GM18870 (cell line): ENCODE data around the gene FNBP1L.

Source experiments
- ATAC-seq: cut with Tn5 transposase; IDR thresholded peaks from one replicate; pipeline ENCODE4 v1.9.1; 2021; ENCODE audit warnings: moderate library complexity; ENCODE audit not compliant: unreplicated experiment

Gene FNBP1L

GRCh38 chr1:93483606-93484005 lies 35.7 kb downstream of the FNBP1L start:
- no peak for ATAC-seq

- ATAC-seq, result no peak
These were observed 40.3 kb downstream of the FNBP1L start for GRCh38 chr1:93488207-93488606.

- no peak for ATAC-seq
These were observed 41.8 kb downstream of the FNBP1L start for GRCh38 chr1:93489756-93490155.

GRCh38 chr1:93490357-93490756 lies 42.4 kb downstream of the FNBP1L start:
- ATAC-seq, result no peak

GRCh38 chr1:93495911-93496310 lies 48.0 kb downstream of the FNBP1L start:
- no peak for ATAC-seq

- no peak for ATAC-seq
These were observed 48.6 kb downstream of the FNBP1L start for GRCh38 chr1:93496520-93496919.

GRCh38 chr1:93499075-93499474 lies 51.2 kb downstream of the FNBP1L start:
- ATAC-seq, result no peak

- no peak for ATAC-seq
These were observed 51.6 kb downstream of the FNBP1L start for GRCh38 chr1:93499533-93499932.

- ATAC-seq, result no peak
These were observed 52.4 kb downstream of the FNBP1L start for GRCh38 chr1:93500275-93500674.

GRCh38 chr1:93501399-93501798 lies 53.5 kb downstream of the FNBP1L start:
- ATAC-seq, result no peak

- ATAC-seq, result no peak
These were observed 54.0 kb downstream of the FNBP1L start for GRCh38 chr1:93501829-93502369.

GRCh38 chr1:93502571-93502970 lies 54.7 kb downstream of the FNBP1L start:
- no peak for ATAC-seq

GRCh38 chr1:93503163-93503562 lies 55.2 kb downstream of the FNBP1L start:
- ATAC-seq, result no peak

GRCh38 chr1:93503816-93504215 lies 55.9 kb downstream of the FNBP1L start:
- ATAC-seq, result no peak

GRCh38 chr1:93504247-93505033 lies 56.5 kb downstream of the FNBP1L start:
- no peak for ATAC-seq

- ATAC-seq, result no peak
These were observed 58.2 kb downstream of the FNBP1L start for GRCh38 chr1:93506126-93506525.

GRCh38 chr1:93516164-93516563 lies 68.2 kb downstream of the FNBP1L start:
- no peak for ATAC-seq

- ATAC-seq, result no peak
These were observed 70.6 kb downstream of the FNBP1L start for GRCh38 chr1:93518516-93518915.

- ATAC-seq, result no peak
These were observed 71.4 kb downstream of the FNBP1L start for GRCh38 chr1:93519199-93519829.

GRCh38 chr1:93521618-93522017 lies 73.7 kb downstream of the FNBP1L start:
- ATAC-seq, result no peak

GRCh38 chr1:93522721-93523120 lies 74.8 kb downstream of the FNBP1L start:
- ATAC-seq, result no peak

- ATAC-seq, result no peak
These were observed 77.5 kb downstream of the FNBP1L start for GRCh38 chr1:93525431-93525830.
